GM18505 (cell line): Measurements from ENCODE around the gene COTL1.

ENCODE experiments used
- ATAC-seq: cut with Tn5 transposase; IDR thresholded peaks from one replicate; pipeline ENCODE4 v1.9.1; 2021; ENCODE audit not compliant: unreplicated experiment
- POLR2A ChIP-seq: IDR thresholded peaks from 4 replicates; pipeline ENCODE4 v1.6.1; 2011; ENCODE audit warnings: borderline replicate concordance; ENCODE audit not compliant: insufficient read depth, insufficient read length; ENCODE audit errors: extremely low read depth

The COTL1 gene

GRCh38 chr16:84517366-84517765 is 100.5 kb downstream of the COTL1 start:
- no peak for ATAC-seq

More at GRCh38 chr16:84517366-84517765, 100.5 kb downstream of the COTL1 start:
- no peak for TF ChIP-seq POLR2A
